ENCODE measurements around the gene LRRC10B.

The LRRC10B gene

DNA sequence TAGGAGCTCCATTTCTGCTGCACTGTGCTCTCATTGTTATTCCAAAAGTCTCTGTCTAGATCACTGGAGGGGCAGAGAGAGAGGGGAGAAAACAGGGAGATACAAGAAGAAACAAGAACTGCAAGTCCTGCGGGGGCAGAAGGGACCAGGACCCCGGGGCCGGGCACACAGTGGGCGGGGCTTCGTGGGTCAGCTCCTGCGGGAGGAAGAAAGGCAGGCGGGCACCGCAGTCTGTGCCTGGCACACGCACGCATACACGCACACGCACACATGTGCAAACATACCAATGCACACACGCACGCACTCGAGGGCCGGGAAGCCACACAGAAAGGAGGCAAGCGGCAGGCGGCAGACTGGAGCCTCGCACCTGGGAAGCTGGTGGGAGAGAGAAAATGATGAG, 38.7 kb downstream of the LRRC10B start:
- no peak for DNase-seq

DNA sequence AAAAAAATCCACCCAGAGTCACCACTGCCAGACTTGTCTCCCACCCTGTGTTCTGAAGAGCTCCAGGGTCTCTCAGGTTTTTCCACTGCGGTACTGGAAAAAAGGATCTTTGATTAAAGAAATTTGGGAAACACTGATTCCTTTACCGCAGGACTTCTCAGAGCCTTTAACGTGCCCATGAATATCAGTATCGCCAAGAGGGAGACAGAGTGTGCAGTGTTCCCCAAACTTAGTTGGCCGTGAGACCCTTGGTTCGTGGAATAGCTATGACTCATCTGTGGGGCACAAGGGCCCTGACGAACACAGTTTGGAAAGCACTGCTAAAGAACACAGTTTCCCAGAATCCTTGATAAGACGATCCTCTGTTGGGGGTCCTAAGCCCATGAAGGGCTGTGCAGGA, 40.6 kb downstream of the LRRC10B start:
- DNase-seq, result no peak

DNA sequence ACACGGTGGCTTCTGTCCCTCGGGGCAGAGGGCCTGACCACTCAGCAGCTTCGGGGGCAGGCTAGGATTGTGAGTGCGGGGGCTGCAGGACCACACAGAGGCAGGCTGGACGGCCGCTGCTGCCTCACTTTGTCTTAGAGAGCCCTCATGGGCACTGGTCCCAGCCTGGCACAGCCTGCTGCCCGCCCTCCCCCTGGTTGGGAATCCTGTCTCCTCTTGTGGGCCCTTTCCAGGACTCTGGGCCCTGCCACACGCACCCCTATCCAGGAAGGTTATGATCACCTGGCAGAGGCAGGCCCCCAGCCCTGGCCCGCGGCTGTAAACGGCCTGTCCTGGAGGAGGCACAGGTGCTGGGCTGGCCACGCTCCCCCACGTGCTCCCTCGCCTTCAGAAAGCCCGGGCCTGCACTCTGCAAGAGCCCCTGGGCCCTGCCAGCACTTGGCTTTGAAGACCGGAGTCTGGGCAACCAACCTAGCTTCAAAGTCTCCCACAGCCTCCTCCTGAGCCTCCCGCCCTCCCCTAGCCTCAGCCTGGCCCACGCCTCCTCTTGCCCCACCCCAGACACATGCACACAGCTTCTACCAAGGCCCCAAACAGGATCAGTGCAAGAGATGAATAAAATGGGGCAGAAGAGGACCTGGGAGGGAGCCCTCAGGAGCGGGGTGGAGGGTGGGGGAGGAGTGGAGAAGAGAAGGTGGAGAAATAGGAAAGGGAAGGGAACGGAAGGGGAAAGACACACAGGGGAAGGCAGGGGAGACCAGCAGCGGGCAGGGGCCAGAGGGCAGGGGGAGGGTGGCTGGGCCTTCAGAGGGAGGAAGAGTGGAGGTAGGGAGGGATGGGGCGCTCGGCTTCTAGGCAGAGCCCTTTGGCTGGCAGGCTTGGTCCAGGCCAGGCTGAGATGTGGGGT, 41.4 kb downstream of the LRRC10B start:
- DNase-seq, result no peak

DNA sequence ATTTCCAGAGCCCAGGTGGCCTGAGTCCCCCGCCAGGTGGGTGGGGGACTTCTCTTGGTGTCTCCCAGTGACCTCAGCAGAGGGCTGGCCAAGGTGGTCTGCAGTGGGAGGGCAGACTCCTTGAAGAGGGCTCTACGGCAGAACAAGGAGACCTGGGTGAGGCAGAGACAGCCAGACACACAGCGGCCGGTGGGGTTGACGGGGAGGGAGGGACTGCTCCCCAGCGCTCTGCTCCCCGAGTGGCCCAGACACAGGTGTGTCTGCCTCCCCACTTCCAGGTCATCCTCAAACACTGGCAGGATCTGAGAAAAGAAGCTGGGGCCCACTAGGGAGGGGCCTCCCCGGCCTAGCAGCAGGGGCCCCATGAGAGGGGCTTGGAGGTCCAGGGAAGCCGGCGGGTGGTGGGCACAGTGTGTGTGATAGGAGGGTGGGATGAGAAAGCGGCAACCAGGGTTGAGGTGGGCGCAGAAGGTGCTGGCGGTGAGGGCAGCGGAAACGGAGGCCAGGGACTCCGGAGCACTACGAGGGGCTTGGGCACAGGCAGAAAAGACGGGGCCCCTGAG, 42.2 kb downstream of the LRRC10B start:
- DNase-seq, result no peak

DNA sequence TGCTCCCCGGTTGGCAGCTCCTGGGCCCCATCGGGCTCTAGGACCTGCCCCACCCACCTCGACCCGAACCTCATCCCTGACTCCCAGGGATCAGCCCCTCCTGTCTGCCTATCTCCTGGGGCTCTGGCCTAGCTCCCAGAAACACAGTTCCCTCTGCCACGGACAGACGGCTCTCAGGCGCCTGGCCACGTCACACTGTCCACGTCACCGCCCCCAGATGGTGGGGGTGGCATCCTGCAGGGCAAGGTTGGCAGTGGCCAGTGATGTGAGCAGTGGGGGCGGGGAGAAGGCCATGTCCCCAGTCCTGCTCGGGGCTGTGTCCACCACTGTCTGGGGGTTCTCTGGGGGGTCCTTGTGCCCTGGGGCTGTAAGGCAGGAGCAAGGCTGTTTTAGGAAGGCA, 43.1 kb downstream of the LRRC10B start:
- no peak for DNase-seq

DNA sequence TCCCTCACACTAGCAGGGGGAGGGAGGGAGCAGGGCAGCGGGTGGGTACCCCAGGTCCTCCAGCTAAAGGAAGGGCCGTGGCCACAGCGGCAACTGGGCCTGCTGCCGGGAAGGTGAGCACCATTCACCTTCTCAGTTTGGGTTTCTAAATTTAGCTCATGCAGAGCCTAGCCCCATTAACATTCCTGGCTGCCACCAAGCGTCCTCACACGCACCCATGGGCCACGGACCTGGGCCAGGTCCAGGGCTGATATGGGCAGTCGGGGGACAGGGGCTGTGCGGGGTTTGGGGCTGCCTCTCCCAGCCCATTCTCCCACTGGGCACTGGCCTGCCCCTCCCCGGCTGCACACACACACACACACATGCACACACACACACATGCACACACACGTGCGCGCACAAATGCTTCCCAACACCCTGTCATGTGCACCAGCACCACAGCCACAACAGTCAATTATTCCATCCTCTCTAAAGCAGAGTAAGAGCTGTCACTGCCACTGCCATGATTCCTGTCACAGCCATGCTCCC, 43.6 kb downstream of the LRRC10B start:
- no peak for DNase-seq

DNA sequence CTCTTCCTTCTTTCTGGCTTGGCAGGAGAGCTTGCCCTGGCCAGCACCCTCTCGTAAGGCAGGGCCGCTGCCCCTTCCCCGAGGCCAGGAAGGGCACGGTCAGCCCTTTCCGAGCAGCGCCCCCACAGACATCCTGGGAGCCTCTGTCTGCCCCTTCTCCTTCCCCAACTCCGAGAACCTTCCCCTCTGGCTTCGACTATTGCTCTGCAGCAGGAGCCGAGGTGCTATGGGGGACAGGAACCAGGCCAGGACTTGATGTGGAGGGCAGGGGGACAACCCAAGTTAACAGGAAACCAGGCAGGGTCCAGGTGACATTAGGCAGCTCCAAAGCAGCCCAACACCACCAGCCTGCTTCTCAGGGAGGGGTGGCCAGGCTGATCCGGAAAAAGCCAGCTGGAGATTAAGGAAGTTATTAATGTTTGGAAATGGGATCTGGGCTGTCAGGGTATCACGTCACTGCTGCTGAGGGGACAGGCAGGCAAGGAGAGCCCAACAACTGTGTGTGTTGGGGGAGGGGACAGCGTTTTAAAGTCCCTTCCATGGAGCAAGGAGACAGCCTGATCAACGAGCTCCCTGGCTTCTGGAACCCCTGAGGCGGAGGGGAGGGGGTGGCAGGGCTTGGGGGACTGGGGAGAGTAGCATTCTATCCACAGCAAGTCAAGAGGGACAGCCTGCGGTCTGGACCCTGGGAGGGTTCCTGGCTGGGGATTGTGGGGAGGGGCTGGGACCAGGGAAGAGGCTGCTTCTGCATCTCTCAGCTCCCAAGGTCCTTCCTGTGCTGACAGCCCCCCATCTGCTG, 45.0 kb downstream of the LRRC10B start:
- no peak for DNase-seq

DNA sequence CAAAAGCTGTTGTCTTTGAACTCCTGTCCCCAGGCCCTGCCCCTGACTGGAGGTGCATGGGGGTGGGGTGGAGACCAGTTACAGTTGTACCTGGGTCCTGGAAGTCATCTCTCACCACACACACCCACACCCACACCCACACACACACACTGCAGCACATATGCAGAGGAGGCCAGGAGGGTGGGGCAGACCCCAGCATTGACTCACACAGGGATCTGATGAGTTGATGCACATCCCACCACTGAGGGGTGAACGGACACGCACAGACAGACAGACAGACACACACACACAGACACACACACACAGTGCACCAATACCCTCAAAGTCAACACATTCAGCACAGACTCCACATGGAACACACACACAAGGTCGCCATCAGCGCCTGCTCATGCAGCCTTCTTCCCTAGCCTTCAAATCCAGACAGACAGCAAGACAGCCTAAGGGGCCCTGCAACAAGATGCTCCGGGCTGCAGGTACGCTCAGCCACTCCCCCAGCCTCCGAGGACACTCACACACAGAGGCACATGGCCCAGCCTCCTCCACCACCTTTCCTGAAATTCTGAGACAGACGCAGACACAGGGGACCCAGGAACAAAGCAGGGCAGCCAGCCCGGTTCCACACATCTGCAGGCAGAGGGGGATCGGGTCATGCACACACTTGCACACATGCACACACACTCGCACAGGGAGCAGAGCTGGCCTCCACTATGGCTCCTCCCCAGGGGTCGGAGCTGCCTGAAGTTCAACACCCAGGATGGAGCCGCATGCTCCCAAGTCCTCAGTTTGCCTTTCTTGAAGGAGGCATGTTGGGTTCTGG, 45.8 kb downstream of the LRRC10B start:
- no peak for DNase-seq

DNA sequence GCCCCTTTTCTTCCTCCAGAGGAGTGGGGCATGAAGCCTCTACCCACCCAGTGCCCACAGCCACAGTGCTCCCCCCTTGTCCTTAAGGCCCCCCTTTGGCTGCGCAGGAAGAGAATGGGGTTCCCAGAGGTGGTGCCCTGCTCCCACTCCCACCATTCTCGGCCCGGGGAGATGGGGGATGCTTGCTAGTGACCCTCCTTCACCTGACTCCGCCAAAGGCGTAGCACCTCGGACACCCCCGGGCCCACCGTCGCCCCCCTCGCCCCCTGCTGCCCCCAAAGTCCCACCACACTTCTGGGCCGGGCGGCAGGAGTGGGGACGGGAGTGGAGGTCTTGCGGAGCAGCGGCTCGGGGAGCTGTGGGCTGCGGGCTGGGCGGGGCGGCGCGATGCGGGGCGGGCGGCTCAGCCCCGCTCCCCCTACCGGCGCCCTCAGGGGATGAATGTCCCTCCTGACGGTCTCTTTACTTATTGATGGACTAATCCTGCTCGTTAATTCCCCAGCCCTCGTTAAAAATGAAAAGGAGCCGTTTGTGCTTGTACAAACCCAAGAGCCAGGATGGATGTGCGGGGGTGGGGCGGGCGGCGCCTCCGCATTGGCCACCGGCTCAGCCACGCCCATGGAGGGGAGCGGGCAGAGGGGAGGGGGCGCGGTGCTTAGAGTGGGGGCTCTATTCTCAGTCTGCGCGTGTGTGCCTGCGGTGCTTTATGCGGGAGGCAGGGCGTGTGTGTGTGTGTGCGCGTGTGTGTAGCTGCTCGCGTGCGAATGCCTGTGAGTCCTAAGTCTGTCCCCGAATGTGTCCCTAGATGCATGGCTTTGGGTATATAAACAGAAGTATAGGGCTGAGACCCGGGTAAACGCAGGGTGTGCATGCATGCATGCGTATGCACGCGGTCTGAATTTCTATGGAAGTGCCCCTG, 46.8 kb downstream of the LRRC10B start:
- no peak for DNase-seq

DNA sequence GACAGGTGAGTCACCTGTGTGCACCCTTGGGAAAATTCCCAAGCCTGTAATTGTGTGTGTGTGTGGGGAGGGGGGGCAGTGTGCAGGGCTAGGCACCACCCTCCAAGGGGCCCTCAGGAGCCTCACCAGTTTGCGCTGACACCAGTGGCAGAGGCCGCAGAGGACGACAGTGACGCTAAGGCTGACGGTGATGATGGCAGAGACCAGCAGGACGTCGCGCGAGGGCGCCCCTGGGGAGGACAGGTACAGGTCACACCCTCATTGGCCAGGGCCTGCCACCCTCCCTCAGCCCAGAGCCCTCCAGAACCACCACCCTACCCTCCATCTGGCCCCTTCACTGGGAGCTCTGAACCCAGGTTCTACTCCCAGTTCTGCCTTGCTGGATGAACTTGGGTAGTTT, 47.4 kb downstream of the LRRC10B start:
- no peak for DNase-seq

DNA sequence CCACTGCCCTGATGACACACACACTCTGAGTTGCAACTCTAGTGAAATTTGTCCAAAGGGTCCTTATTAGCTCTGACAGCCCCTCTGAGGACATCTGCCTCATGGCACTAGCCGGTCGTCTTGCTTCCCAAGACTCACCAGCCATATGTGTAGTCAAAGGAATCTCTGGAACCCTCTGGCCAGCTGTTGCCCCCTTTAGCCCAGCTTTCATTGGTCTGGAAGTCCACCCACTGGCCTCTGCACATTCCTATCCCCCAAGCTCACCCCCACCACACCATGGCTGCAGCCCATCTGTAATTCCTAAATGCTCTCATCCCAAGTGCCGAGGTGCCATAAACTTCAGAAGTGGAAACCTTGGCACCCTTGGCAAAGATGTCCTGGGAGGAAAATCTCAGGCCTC, 48.1 kb downstream of the LRRC10B start:
- no peak for DNase-seq
